CD4-positive, alpha-beta T cell treated with Interleukin-6 for 4 hours (primary cell): ENCODE measurements around the gene TMEM258.
A peak's percentile ranks its signal among the peaks of the same experiment; 100 is the strongest.

Experiments used
- DNase-seq: peaks from one replicate; pipeline ENCODE4 v3.0.0-alpha.2; 2020; ENCODE audit warnings: mixed read lengths

TMEM258 gene

GRCh38 chr11:61794579-61794978 lies 2.2 kb upstream of the TMEM258 start:
- DNase-seq, result no peak

- no peak for DNase-seq
Observed at GRCh38 chr11:61793829-61794204, 1.4 kb upstream of the TMEM258 start.

- no peak for DNase-seq
Observed at GRCh38 chr11:61793083-61793828, 857 bp upstream of the TMEM258 start.

GRCh38 chr11:61791737-61792309 lies 576 bp downstream of the TMEM258 start:
- peak; percentile 25 for DNase-seq

DNA sequence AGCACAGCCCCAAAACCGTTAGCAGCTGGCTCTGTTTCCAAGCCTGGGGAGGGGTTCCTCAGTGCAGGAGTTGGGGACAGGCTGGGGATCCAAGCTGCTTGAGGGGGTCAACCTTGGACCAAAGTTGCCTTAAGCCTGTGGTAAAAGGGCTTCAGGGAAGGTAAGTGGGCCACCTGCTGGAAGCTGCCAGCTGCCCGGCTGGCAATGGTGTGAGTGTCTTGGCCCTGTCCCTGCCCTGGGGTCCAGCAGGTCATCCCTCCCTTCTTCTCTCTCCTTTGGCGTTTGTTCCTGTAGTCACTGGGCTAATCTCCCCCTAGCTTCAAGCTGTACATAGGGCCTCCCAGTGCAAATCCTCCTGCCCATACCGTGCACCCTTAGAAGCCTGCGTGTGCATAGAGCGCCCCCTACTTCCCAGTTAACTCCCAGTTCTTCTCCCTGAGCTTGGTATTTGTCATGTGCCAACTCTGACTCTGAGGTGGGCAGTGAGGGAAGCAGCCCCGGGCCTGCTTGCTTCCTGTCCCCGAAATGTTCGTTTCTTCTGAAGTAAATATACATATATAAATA lies 4.4 kb downstream of the TMEM258 start:
- peak; percentile 23 for DNase-seq

DNA sequence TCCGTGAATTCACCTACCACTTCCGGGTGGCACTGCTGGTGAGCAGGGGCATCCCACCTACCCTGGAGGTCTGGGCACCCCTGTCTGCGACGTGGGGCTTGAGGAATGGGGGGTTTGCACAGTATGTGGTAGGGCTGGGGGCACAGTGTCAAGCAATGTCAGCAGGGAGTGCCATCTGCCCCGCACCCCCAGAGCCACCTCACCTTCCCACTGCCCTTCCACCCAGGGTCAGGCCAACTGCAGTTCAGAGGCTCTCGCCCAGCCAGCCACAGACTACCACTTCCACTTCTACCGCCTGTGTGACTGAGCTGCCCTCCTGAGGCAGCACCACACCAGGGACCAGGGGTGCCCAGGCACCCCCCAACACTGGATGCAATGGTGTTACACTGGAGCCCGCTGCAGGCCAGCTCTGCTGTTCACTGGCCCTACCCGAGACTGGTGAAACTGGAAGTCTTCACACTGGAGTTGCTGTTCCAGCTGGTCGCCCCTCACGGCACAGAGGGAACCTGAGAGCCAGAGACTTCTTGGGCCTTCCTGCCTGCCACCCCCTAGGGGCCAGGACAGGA lies 6.5 kb downstream of the TMEM258 start:
- DNase-seq, result no peak

- DNase-seq, result no peak
Observed at GRCh38 chr11:61784506-61784805, 7.9 kb downstream of the TMEM258 start.

GRCh38 chr11:61783717-61784505 lies 8.5 kb downstream of the TMEM258 start:
- DNase-seq, result no peak

GRCh38 chr11:61782841-61783240 lies 9.6 kb downstream of the TMEM258 start:
- DNase-seq, result no peak

DNA sequence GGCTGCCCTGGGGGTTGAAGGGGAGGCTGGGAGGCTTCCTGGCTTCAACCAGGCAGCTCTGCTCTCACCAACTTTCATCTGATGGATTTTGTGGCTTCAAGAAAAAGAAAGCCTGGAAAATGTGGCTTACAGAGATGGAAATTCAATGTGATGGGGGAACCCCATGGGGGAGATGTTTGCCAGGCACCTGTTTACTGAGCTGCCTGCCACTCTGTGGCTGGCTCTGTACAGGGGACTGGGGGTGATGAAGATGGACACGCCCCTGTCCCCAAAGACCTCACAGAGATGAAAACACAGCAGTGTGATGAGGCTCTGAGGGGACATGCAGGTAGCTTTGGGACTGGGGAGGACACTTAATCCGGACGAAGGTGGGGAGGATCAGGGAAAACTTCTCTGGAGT lies 10.1 kb downstream of the TMEM258 start:
- DNase-seq, result no peak

- no peak for DNase-seq
Observed at GRCh38 chr11:61781585-61781984, 10.8 kb downstream of the TMEM258 start.

DNA sequence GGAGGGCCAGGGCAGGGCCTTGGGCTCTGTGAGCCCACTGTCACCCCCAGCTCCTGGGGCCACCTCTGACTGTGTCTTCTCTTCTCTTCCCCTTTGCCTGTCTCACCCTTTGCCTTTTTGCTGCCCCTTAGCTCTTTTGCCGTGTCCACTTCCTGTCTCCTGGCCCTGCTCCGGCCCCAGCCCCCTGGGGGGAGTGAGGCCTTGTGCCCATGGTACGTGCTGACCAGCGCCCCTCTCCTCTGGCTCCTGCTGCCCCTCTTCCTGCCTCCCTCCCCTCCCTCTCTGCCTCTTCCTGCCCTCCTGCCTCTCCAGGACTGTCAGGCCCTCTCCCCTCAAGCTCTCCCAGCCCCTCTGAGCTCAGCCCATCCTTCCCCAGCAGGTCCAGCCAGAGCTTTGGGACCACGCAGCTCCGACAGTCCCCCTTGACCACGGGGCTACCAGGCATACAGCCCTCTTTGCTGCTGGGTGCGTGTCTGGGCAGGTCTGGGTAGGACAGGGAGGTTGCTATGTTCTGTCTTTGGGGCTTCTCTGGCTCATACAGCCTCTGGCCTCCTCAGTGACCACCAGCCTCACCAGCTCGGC lies 11.7 kb downstream of the TMEM258 start:
- DNase-seq, result no peak

DNA sequence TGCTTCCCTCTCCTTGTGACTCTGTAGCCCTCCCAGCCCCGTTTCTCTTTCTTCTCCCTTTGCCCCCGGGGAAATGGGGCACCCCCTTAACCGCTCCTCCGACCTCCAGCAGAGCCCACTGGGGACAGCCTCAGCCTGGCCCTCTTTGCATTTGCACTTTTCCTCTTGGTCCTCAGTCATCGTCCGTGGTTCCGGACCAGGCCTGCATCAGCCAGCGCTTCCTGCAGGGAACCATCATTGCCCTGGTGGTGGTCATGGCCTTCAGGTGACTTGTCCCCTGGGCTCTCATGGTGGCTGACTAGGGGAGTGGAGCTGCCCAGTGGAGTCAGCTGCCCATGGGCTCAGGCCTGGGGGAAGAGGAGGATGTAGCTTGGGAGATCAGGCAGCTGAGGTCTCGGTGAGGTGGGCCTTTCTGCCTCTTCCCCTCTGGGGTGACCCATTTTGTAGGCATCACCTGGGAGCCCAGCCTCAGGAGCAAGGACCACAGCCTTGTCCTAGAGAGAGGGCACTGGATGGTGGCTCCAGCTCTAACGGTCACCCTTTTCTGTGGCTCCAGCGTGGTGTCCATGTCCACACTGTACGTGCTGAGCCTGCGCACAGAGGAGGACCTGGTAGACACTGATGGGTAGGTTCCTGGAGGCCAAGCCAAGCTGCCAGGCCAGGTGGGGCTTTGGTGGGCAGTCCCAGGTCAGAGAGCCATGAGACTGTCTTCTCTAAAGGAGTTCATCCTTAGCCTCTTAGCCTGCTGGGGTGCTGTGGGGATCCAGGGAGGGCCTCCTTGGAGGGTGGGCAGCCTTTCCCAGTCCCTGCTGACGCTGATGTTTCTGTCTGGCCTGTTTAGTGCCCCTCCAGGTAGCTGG lies 12.5 kb downstream of the TMEM258 start:
- no peak for DNase-seq

DNA sequence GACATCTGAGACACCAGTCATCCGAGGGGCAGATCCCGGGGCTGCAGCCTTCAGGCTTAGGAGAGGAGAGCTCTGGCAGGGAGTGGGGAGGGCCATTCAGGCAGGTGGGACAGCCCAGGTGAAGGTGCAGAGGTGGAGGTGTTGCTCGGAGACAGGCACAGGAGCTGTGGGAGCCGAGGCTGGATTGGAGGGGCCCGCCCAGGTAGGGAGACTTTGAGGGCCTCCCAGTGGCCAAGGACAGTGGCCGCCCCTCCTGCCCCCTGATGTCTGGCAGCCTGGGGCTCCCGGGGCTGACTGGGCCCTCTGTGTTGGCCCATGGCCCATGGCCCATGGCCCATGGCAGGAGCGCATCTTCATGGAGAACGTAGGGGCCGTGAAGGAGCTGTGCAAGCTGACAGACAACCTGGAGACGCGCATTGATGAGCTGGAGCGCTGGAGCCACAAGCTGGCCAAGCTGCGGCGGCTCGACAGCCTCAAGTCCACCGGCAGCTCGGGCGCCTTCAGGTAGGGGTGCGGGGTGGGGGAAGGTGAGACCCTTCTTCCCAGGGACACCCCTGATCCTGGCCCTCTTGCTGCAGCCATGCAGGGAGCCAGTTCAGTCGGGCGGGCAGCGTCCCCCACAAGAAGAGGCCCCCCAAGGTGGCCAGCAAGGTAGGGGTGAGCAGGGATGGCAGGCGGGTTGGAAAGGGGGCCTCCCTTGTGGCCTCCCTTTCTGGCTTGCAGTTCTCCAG lies 13.3 kb downstream of the TMEM258 start:
- DNase-seq, result no peak

DNA sequence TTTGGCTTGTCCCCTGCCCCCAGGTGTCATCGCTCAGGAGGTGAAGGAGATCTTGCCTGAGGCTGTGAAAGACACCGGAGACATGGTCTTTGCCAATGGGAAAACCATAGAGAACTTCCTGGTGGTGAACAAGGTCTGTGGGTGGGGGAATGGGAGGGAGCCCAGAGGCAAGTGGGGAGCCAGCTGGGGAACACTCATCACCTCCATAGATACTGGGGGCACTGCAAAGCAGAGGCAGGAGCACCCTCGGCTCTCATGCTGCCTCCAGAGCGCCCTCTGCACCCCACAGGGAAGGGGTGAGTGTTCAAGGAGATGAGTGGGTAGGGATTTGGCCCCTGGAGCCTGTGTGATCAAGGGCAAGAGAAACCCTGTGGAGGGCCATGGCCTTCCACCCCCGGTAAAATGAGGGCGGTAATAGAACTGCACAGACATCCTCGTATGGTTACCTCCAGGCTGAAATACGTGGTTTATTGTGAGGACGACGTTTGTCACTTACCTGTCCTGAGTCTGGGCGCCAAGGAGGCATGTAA lies 14.0 kb downstream of the TMEM258 start:
- no peak for DNase-seq

DNA sequence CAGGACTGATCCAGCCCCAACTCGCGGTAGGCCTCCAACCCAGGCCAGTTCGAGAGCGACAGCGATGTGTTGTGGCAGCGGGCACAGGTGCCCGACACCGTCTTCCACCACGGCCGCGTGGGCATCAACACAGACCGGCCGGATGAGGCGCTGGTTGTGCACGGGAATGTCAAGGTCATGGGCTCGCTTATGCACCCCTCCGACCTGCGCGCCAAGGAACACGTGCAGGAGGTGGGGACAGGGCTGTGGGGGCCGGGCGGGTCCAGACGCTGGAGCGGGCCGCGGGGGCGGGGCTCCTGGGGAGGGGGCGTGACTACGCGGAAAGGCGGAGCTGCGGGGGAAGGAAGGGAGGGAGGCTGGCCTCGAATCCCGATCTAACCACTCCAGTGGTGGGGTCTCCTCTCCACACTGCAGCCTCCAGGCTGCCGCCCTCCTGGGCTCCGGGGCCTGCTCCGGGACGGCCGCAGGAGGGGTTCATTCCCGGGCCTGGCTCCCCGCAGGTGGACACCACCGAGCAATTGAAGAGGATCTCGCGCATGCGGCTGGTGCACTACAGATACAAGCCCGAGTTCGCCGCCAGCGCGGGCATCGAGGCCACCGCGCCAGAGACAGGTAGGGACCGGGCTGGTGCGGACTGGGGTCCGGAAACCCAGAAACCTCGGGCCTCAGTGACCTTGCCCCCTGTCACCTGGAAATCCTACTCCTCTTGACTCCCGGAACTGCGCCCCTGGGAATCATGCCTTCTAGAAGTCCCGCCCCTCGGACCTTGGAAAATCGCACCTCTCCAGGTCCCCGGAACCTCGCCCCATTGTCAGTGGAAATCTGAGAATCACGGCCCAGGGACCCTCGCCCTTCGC lies 14.9 kb downstream of the TMEM258 start:
- DNase-seq, result peak; percentile 84

GRCh38 chr11:61776561-61777075 lies 15.8 kb downstream of the TMEM258 start:
- DNase-seq, result peak; percentile 65

DNA sequence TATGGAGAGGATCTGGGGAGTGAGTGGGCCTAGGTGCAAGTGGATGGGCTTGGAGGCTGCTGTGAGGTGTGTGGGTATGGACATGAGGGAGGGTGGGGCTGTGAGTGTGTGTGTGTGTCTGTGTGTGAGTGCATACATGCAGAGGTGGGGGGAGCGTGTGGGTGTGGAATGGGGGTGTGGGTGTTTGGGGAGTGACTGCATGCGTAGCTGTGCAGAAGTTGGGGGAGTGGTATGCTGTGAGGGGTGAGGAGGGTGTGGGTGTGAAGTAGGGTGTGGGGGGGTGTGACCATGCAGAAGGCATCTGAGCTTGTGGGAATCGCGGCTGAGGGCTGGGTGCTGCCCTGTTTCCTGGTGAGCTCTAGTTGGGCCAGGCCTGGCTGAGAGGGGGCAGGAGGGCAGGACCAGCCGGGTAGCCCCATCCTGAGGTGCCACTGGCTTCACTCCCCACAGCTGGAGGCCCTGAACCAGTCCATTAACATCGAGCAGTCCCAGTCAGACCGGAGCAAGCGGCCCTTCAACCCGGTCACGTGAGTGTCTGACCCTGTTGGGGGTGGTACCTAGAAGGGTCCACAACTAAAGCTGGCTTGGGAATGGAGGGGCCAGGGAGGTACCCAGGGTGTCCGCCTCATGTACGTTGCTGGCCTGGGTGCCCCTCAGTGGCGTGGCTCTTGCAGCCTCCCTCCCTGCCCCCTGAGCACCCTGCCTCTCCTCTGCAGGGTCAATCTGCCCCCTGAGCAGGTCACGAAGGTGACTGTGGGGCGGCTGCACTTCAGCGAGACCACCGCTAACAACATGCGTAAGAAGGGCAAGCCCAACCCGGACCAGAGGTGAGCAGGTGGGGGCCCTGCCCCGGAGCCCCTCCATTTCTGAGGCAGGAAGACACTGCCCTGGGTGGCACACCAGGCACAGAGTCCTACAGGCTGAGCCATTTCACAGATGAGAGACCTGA lies 16.5 kb downstream of the TMEM258 start:
- DNase-seq, result no peak

GRCh38 chr11:61775106-61775505 lies 17.3 kb downstream of the TMEM258 start:
- DNase-seq, result no peak
